ENCODE results near the gene HHAT.

HHAT gene

GRCh38 chr1:210531475-210532222 is 202.9 kb downstream of the HHAT start:
- H3K27ac ChIP-seq (ENCODE audit: low read depth, low read length): no peak overlapping the region
- no peak overlapping the region for H3K9ac ChIP-seq (ENCODE audit: low read length)
- H3K4me1 ChIP-seq (ENCODE audit: control insufficient read depth, insufficient read depth, low read length): no peaks in the 10 kb centered on the region
- no peak overlapping the region for H3K4me3 ChIP-seq (ENCODE audit: low read length)
- H3K27me3 ChIP-seq (ENCODE audit: control insufficient read depth, insufficient read depth, low read length): no peaks in the 10 kb centered on the region
- no peaks in the 10 kb centered on the region for H3K36me3 ChIP-seq (ENCODE audit: control insufficient read depth, insufficient read depth, low read length)

- Histone ChIP-seq H3K36me3 (ENCODE audit: control insufficient read depth, insufficient read depth, low read length) (no peaks in the 10 kb centered on the region), H3K4me3 (ENCODE audit: low read length) (no peak overlapping the region), H3K27ac (ENCODE audit: low read depth, low read length) (no peak overlapping the region), H3K27me3 (ENCODE audit: control insufficient read depth, insufficient read depth, low read length) (no peaks in the 10 kb centered on the region), H3K4me1 (ENCODE audit: control insufficient read depth, insufficient read depth, low read length) (no peaks in the 10 kb centered on the region), H3K9ac (ENCODE audit: low read length) (no peak overlapping the region)
Observed at GRCh38 chr1:210532223-210532598, 203.5 kb downstream of the HHAT start.

DNA sequence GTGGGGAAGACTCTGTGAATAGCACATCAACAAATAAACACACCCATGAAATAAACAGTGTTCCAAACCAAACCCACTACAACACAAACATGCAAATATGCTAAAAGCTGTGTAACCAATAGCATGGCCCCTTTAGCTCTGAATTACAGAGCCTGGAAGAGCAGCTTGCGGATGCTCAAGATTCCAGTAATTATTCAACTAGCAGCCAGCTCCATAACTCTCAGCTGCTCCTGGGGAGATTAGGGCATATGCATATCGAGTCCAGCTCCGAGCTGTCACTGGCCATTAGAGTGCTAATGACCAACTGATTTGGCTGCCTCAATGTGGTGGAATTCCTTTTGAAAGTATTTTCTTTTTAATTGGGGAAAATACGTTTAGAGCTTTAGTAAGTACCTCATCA is 207.1 kb downstream of the HHAT start:
- H3K9ac ChIP-seq (ENCODE audit: low read length): no peak overlapping the region
- H3K4me3 ChIP-seq (ENCODE audit: low read length): no peak overlapping the region
- H3K36me3 ChIP-seq (ENCODE audit: control insufficient read depth, insufficient read depth, low read length): no peaks in the 10 kb centered on the region
- no peaks in the 10 kb centered on the region for H3K4me1 ChIP-seq (ENCODE audit: control insufficient read depth, insufficient read depth, low read length)
- no peaks in the 10 kb centered on the region for H3K27me3 ChIP-seq (ENCODE audit: control insufficient read depth, insufficient read depth, low read length)
- no peak overlapping the region for H3K27ac ChIP-seq (ENCODE audit: low read depth, low read length)

DNA sequence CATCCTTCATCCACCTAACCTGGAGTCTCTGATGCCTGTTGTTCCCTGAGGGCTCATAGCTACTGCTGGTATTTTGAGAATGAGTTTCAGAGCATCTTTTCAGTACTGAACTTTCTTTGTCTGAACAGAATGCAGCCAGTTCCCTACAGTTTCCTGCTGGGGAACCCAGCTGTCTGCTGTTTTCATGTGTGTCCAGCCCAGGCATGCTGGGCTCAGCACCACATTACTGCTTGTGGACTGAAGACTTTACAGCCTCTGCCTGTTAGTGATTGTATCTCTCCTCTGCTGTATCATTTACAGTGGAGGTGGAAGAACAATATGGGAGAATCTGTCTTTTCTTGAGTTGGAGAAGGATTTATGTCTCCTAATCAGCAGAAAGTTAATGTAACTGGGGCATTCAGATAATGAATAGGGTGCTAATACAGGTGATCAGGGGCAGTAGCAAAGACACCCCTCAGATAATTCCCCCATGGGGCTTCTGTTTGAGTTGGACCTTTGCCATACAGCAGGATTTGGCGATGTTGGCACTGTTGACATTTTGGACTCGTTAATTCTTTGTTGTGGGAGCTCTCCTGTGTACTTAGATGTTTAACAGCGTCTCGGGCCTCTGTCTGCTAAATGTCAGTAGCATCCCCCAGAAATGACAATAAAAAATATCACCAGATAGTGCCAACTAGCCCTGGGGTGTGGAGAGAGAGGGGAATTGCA is 207.7 kb downstream of the HHAT start:
- H3K27ac ChIP-seq (ENCODE audit: low read depth, low read length): no peak overlapping the region
- H3K27me3 ChIP-seq (ENCODE audit: control insufficient read depth, insufficient read depth, low read length): no peaks in the 10 kb centered on the region
- H3K36me3 ChIP-seq (ENCODE audit: control insufficient read depth, insufficient read depth, low read length): no peaks in the 10 kb centered on the region
- no peaks in the 10 kb centered on the region for H3K4me1 ChIP-seq (ENCODE audit: control insufficient read depth, insufficient read depth, low read length)
- no peak overlapping the region for H3K9ac ChIP-seq (ENCODE audit: low read length)
- no peak overlapping the region for H3K4me3 ChIP-seq (ENCODE audit: low read length)

DNA sequence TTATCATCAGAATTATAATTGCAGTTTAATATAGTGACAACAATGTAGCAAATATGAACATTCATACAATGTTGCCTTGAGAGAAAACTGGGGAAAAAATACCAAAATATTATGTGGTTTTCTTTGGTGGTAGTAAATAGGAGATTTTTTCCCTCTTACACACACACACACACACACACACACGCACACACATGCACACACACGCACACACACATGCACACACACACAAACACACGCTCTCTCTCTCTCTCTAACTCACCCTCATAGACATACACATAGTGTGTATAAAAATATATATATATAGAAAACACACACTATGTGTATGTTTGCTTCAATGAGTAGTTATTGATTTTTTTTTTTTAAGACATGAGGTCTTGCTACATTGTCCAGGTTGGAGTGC is 211.6 kb downstream of the HHAT start:
- H3K36me3 ChIP-seq (ENCODE audit: control insufficient read depth, insufficient read depth, low read length): no peaks in the 10 kb centered on the region

DNA sequence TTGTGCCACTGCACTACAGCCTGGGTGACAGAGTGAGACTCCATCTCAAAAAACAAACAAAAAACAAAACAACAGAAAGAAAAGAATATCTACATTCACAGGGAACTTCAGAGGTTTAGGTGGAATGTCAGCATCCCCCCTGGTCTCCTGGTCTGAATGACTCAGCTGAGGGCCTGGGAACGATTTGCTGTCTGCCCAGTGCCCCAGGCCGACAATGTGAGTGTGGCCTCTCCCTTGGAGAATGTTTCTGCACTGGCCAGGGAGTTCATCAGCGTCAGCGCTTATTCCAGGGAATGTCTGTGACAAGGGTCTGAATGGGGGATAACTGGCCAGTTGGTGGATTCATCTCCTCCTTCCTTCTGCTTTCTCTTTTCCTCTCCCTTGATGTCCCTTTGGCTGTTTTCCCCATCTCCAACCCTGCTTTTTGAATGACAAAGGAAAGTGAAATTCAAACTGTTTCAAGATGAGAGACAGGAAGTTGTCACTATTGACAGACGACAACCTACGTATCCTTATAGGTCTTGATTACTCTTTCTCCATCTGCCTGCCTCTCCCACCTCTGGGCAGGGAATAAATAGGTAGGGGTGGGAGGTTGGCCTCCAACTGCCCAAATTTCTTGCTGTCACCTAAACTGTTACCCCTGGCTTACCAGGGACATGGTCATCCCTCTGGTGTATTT is 213.1 kb downstream of the HHAT start:
- H3K36me3 ChIP-seq (ENCODE audit: control insufficient read depth, insufficient read depth, low read length): no peaks in the 10 kb centered on the region
- no peak overlapping the region for H3K9ac ChIP-seq (ENCODE audit: low read length)
- no peaks in the 10 kb centered on the region for H3K4me1 ChIP-seq (ENCODE audit: control insufficient read depth, insufficient read depth, low read length)
- no peaks in the 10 kb centered on the region for H3K27me3 ChIP-seq (ENCODE audit: control insufficient read depth, insufficient read depth, low read length)
- no peak overlapping the region for H3K4me3 ChIP-seq (ENCODE audit: low read length)
- no peak overlapping the region for H3K27ac ChIP-seq (ENCODE audit: low read depth, low read length)

More for the DNA sequence above, 211.6 kb downstream of the HHAT start:
- Histone ChIP-seq H3K9ac (ENCODE audit: low read length) (no peak overlapping the region), H3K27me3 (ENCODE audit: control insufficient read depth, insufficient read depth, low read length) (no peaks in the 10 kb centered on the region), H3K27ac (ENCODE audit: low read depth, low read length) (no peak overlapping the region), H3K4me1 (ENCODE audit: control insufficient read depth, insufficient read depth, low read length) (no peaks in the 10 kb centered on the region), H3K4me3 (ENCODE audit: low read length) (no peak overlapping the region)

DNA sequence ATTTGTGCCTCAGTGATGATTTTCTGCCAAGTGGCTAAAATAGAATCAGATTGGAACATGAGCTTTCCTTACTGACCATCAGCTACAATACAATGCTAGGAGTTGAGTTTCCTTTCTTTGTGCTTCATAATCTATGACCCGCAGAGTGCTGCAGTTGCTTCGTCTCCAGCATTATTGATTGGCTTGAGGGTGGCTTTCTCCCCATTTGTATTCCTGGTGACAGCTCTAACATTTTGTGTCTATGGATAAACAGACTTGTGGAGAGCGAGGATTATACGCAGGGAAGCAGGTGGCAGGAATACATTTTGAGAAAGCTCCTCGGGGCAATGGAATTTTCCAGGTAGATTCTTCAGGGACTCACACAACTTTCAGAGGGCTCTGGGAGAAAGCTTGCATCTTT is 223.2 kb downstream of the HHAT start:
- no peaks in the 10 kb centered on the region for H3K36me3 ChIP-seq (ENCODE audit: control insufficient read depth, insufficient read depth, low read length)
- no peak overlapping the region for H3K27ac ChIP-seq (ENCODE audit: low read depth, low read length)
- no peak overlapping the region for H3K4me3 ChIP-seq (ENCODE audit: low read length)
- no peaks in the 10 kb centered on the region for H3K4me1 ChIP-seq (ENCODE audit: control insufficient read depth, insufficient read depth, low read length)
- H3K27me3 ChIP-seq (ENCODE audit: control insufficient read depth, insufficient read depth, low read length): no peaks in the 10 kb centered on the region
- no peak overlapping the region for H3K9ac ChIP-seq (ENCODE audit: low read length)

DNA sequence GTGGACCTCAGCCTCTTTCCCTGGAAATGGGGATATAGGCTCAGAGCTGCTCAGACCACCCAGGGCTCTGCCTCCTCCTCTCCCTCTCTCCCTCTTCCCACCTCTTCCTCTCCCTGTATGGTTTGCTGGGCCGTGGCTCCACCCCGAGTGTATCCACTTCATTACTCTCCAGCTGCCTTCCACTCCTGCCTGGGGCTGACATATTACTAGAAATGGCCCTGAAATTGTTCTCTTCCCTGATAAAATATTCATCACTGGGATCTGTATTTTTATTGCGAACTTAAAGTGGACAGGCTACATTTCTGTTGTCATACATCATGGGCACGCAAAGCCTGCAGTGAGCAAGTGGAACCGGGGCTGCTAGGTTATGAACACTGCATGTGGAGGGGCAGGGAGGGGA is 225.0 kb downstream of the HHAT start:
- no peak overlapping the region for H3K4me3 ChIP-seq (ENCODE audit: low read length)
- H3K9ac ChIP-seq (ENCODE audit: low read length): no peak overlapping the region
- no peak overlapping the region for H3K27ac ChIP-seq (ENCODE audit: low read depth, low read length)
- H3K27me3 ChIP-seq (ENCODE audit: control insufficient read depth, insufficient read depth, low read length): no peaks in the 10 kb centered on the region
- H3K4me1 ChIP-seq (ENCODE audit: control insufficient read depth, insufficient read depth, low read length): no peaks in the 10 kb centered on the region
- H3K36me3 ChIP-seq (ENCODE audit: control insufficient read depth, insufficient read depth, low read length): no peaks in the 10 kb centered on the region

DNA sequence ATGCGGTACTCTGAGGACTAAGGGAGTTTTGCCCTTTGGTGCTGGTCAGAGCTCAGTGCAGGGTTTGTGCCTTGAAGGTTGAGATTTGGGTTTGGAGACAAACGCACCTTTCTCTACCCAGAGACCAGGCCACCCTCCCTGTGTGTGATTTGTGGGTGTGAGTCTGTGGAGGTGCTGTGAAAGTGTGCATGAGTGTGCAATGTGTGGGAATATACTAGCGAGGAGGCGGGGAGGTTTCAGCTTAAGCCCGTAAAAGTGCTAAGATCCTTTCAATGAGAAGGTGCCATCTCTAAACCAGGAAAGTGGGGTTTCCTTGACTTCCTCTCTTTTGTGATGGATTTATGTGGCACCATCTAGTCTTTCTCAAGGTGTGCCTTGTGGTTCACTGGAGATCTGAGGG is 225.7 kb downstream of the HHAT start:
- Histone ChIP-seq H3K36me3 (ENCODE audit: control insufficient read depth, insufficient read depth, low read length) (no peaks in the 10 kb centered on the region), H3K4me3 (ENCODE audit: low read length) (no peak overlapping the region), H3K27ac (ENCODE audit: low read depth, low read length) (no peak overlapping the region), H3K27me3 (ENCODE audit: control insufficient read depth, insufficient read depth, low read length) (no peaks in the 10 kb centered on the region), H3K4me1 (ENCODE audit: control insufficient read depth, insufficient read depth, low read length) (no peaks in the 10 kb centered on the region), H3K9ac (ENCODE audit: low read length) (no peak overlapping the region)

DNA sequence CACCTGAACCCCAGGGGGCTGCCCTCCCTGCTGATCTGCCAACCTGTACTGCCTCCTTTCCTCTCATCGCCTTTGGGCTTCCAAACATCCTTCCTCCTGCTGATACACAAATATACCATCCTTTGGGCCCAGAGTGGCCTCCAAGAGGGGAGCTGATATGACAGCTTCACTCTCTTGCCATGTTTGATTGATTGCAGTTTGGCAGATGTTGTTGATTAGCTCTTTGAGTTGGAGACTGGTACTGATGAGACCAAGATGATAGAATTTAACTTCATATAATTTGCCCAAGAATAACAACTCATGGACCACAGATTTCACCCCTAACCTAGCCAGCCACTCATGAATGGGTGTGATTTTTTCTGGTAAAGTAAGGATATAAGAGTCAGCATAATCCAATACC is 227.8 kb downstream of the HHAT start:
- Histone ChIP-seq H3K36me3 (ENCODE audit: control insufficient read depth, insufficient read depth, low read length) (no peaks in the 10 kb centered on the region), H3K27me3 (ENCODE audit: control insufficient read depth, insufficient read depth, low read length) (no peaks in the 10 kb centered on the region), H3K4me3 (ENCODE audit: low read length) (no peak overlapping the region), H3K9ac (ENCODE audit: low read length) (no peak overlapping the region), H3K27ac (ENCODE audit: low read depth, low read length) (no peak overlapping the region), H3K4me1 (ENCODE audit: control insufficient read depth, insufficient read depth, low read length) (no peaks in the 10 kb centered on the region)

DNA sequence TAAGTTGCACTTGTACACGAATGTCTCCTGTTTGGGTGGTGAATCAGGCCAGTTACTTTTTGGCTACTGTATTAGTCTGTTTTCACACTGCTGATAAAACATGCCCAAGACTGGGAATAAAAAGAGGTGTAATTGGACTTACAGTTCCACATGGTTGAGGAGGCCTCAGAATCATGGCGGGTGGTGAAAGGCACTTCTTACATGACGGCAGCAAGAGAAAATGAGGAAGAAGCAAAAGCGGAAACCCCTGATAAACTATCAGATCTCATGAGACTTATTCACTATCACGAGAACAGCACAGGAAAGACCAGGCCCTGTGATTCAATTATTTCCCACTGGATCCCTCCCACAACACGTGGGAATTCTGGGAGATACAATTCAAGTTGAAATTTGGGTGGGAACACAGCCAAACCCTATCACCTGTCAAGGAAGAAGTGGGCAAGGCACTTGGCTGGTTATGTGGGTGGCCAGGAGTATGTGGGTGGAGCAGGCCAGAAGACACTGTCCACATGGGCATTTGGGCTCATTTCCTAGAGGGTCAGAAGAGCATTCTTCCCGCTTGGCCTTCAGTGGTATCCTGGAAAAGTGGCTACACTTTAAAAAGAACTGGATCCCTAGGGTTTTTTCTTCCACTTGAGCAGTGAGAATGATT is 228.8 kb downstream of the HHAT start:
- Histone ChIP-seq H3K9ac (ENCODE audit: low read length) (no peak overlapping the region), H3K4me1 (ENCODE audit: control insufficient read depth, insufficient read depth, low read length) (no peaks in the 10 kb centered on the region), H3K27me3 (ENCODE audit: control insufficient read depth, insufficient read depth, low read length) (no peaks in the 10 kb centered on the region), H3K4me3 (ENCODE audit: low read length) (no peak overlapping the region), H3K36me3 (ENCODE audit: control insufficient read depth, insufficient read depth, low read length) (no peaks in the 10 kb centered on the region), H3K27ac (ENCODE audit: low read depth, low read length) (no peak overlapping the region)

DNA sequence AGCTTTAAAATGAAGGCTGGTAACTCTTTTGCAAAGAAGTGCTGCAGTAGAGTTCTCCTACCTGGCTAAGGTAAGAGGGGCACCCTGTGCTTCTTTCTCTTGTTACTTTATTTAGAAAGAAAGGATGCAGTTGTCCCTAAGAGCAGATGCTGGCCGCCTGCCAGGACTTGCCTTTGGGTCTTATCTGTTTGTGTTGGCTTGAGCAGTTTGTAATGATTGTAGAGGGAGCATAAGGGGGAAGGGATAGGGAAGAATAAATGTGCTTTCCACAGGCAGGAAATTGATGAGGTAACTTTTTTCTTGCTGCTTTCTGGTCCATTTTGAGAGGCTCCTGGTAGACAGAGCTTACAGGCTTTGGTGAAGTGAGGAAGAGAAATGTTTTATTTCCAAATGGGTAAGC is 229.6 kb downstream of the HHAT start:
- no peak overlapping the region for H3K4me3 ChIP-seq (ENCODE audit: low read length)
- no peaks in the 10 kb centered on the region for H3K27me3 ChIP-seq (ENCODE audit: control insufficient read depth, insufficient read depth, low read length)
- no peaks in the 10 kb centered on the region for H3K36me3 ChIP-seq (ENCODE audit: control insufficient read depth, insufficient read depth, low read length)
- no peak overlapping the region for H3K9ac ChIP-seq (ENCODE audit: low read length)
- H3K4me1 ChIP-seq (ENCODE audit: control insufficient read depth, insufficient read depth, low read length): no peaks in the 10 kb centered on the region
- H3K27ac ChIP-seq (ENCODE audit: low read depth, low read length): no peak overlapping the region

Data from rectal smooth muscle tissue (tissue), 1 donor.